ENCODE results near the gene PTCRA. TPM values are rescaled to one million over a fixed set of nuclear protein-coding genes. Genes with fewer than 3 reads are reported as not detected.

PTCRA gene
- total and polyA plus RNA-seq, 10 donors: 1.1 to 15.5 (median 4.6) TPM

DNA sequence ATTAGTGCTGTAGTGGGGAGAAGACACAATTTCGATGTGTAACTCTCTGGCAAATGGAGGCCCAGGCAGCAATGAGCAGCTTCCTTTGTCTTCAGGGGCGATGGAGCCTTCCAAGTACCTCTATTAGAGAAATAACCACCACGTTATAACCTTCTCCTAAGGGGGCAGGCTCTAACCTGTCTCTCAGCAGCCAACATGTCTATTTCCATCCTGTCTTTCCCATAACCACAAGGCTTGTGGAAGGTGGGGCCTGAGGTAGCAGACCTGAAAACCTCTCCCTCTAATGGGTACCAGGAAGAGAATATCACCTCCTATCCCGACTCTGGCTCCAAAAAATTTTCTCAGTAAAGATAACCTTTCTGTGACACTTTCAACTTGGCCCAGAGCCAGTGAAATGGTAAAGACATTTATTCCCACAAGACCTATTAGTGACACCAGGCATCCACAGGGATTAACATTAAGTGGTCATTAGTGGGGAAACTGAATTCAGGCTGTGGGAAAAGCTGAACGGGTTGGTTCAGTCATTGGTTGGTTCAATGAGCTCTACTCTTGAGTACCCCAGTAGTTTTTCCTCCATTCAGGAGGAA is 59.2 kb downstream of the PTCRA start:
- no peak for DNase-seq
- H3K36me3 ChIP-seq: peaks cover 0 to 51% (median 4%) of the 10 kb centered on the region in 6 donors
- intact Hi-C loops (cut with DNase I; ENCODE audit: low total_unique reads): no loop called here
- no peaks in the 10 kb centered on the region for H3K9me3 ChIP-seq
- H3K27me3 ChIP-seq (replicated peaks in 1 of 7): no peaks in the 10 kb centered on the region
- TF ChIP-seq POLR2AphosphoS5 (IDR thresholded peaks at IDR 0.05) (no peak), POLR2A (IDR thresholded peaks at IDR 0.05) (no peak), CTCF (IDR thresholded peaks at IDR 0.05 in 8 of 11, conservative IDR thresholded peaks at IDR 0.05 in 3 of 11) (no peak)
- H3K27ac ChIP-seq: no peak overlapping the region
- WGBS, 5 donors: 78 to 92% (median 89%) methylated on average over 5 of the region's 5 CpGs
- H3K4me1 ChIP-seq: peaks cover 19 to 58% (median 37%) of the 10 kb centered on the region in 6 donors
- H3K4me3 ChIP-seq: no peak overlapping the region

Other genes with a start within 250 kb of the PTCRA start
- gene PRPH2, start 193.5 kb upstream of the PTCRA start, total RNA-seq: 1 to 10 TPM in 4 of 7 donors, under 1 TPM in 3; 0.59 to 1.8 (median 1.3) TPM
- gene PRPH2, start 193.5 kb upstream of the PTCRA start, polyA plus RNA-seq: under 1 TPM; 0.27 to 0.67 (median 0.48) TPM
- gene TBCC, start 169.9 kb upstream of the PTCRA start, total RNA-seq: 10 to 100 TPM; 22.2 to 63.3 (median 25.6) TPM
- 10 to 100 TPM; 51.7 to 63.2 (median 56.0) TPM for gene TBCC, start 169.9 kb upstream of the PTCRA start, polyA plus RNA-seq
- 10 to 100 TPM; 20.0 to 27.5 (median 25.3) TPM for gene BICRAL, start 134.0 kb upstream of the PTCRA start, total RNA-seq
- 1 to 10 TPM; 3.4 to 4.8 (median 3.4) TPM for gene BICRAL, start 134.0 kb upstream of the PTCRA start, polyA plus RNA-seq
- gene RPL7L1, start 36.4 kb upstream of the PTCRA start, total RNA-seq: 10 to 100 TPM; 63.4 to 92.4 (median 73.0) TPM
- 10 to 100 TPM; 27.6 to 63.0 (median 33.3) TPM for gene RPL7L1, start 36.4 kb upstream of the PTCRA start, polyA plus RNA-seq
- 100 to 1,000 TPM in 5 of 7 donors, 10 to 100 TPM in 2; 82.2 to 115 (median 109) TPM for gene CNPY3, start 13.4 kb downstream of the PTCRA start, total RNA-seq
- gene CNPY3, start 13.4 kb downstream of the PTCRA start, polyA plus RNA-seq: 100 to 1,000 TPM in 1 of 3 donors, 10 to 100 TPM in 2; 94.2 to 109 (median 97.9) TPM
- gene GNMT, start 44.7 kb downstream of the PTCRA start, total RNA-seq: 1 to 10 TPM in 6 of 7 donors, under 1 TPM in 1; 0.68 to 3.0 (median 2.0) TPM
- gene GNMT, start 44.7 kb downstream of the PTCRA start, polyA plus RNA-seq: 1 to 10 TPM; 1.2 to 2.3 (median 1.4) TPM
- gene PEX6, start 63.1 kb downstream of the PTCRA start, total RNA-seq: 10 to 100 TPM; 11.1 to 24.3 (median 19.8) TPM
- 10 to 100 TPM; 12.7 to 25.5 (median 16.8) TPM for gene PEX6, start 63.1 kb downstream of the PTCRA start, polyA plus RNA-seq
- gene PPP2R5D, start 68.5 kb downstream of the PTCRA start, total RNA-seq: 10 to 100 TPM; 23.6 to 40.2 (median 27.7) TPM
- 10 to 100 TPM; 15.3 to 18.1 (median 15.6) TPM for gene PPP2R5D, start 68.5 kb downstream of the PTCRA start, polyA plus RNA-seq
- gene MEA1, start 97.9 kb downstream of the PTCRA start, total RNA-seq: 10 to 100 TPM; 33.3 to 51.4 (median 39.4) TPM
- 10 to 100 TPM; 79.2 to 89.4 (median 88.9) TPM for gene MEA1, start 97.9 kb downstream of the PTCRA start, polyA plus RNA-seq
- 10 to 100 TPM; 37.3 to 89.2 (median 68.7) TPM for gene KLHDC3, start 98.2 kb downstream of the PTCRA start, total RNA-seq
- 10 to 100 TPM; 53.0 to 83.2 (median 54.8) TPM for gene KLHDC3, start 98.2 kb downstream of the PTCRA start, polyA plus RNA-seq
- gene RRP36, start 105.6 kb downstream of the PTCRA start, total RNA-seq: 10 to 100 TPM; 34.9 to 63.4 (median 43.8) TPM
- 10 to 100 TPM; 32.0 to 39.5 (median 32.3) TPM for gene RRP36, start 105.6 kb downstream of the PTCRA start, polyA plus RNA-seq
- gene CUL7, start 137.8 kb downstream of the PTCRA start, total RNA-seq: 10 to 100 TPM; 11.8 to 23.1 (median 13.7) TPM
- 1 to 10 TPM; 3.6 to 7.7 (median 4.9) TPM for gene CUL7, start 137.8 kb downstream of the PTCRA start, polyA plus RNA-seq
- gene MRPL2, start 143.4 kb downstream of the PTCRA start, total RNA-seq: 10 to 100 TPM; 11.0 to 43.4 (median 31.0) TPM
- gene MRPL2, start 143.4 kb downstream of the PTCRA start, polyA plus RNA-seq: 10 to 100 TPM; 47.9 to 53.9 (median 52.7) TPM
- gene KLC4, start 143.6 kb downstream of the PTCRA start, total RNA-seq: 10 to 100 TPM; 19.6 to 27.0 (median 21.5) TPM
- gene KLC4, start 143.6 kb downstream of the PTCRA start, polyA plus RNA-seq: 10 to 100 TPM; 13.2 to 20.0 (median 19.2) TPM
- gene PTK7, start 160.3 kb downstream of the PTCRA start, total RNA-seq: 10 to 100 TPM; 20.4 to 66.4 (median 35.1) TPM
- 10 to 100 TPM in 1 of 3 donors, 1 to 10 TPM in 2; 6.0 to 13.0 (median 8.7) TPM for gene PTK7, start 160.3 kb downstream of the PTCRA start, polyA plus RNA-seq